K562 (cell line): ENCODE results near the gene CRLF1. TPM values are rescaled to one million over a fixed set of nuclear protein-coding genes. Genes with fewer than 3 reads are reported as not detected.

ENCODE experiments used
- CTBP1 ChIP-seq: fragments of 450-650 bp; IDR thresholded peaks from 2 replicates; pipeline ENCODE4 v1.6.1; 2016; ENCODE audit warnings: borderline replicate concordance
- ERF ChIP-seq: fragments of 450-650 bp; formaldehyde crosslinking; IDR thresholded peaks from 2 replicates; pipeline ENCODE4 v1.4.0; 2020; ENCODE audit warnings: mild to moderate bottlenecking, mixed read lengths
- FOXK1 ChIP-seq: sonication (generic); formaldehyde crosslinking; IDR thresholded peaks from 2 replicates; pipeline ENCODE4 v1.8.0; 2022; ENCODE audit warnings: missing genetic modification reagents, mild to moderate bottlenecking, borderline replicate concordance
- HDGF ChIP-seq: fragments of 450-650 bp; IDR thresholded peaks from 2 replicates; pipeline ENCODE4 v1.6.1; 2016
- HOXB6 ChIP-seq: fragments of 250-450 bp; sonication (Bioruptor Pico); IDR thresholded peaks from 2 replicates; pipeline ENCODE4 v1.5.1; 2022; ENCODE audit warnings: mild to moderate bottlenecking, borderline replicate concordance
- IRF2 ChIP-seq: sonication (generic); formaldehyde crosslinking; IDR thresholded peaks from 2 replicates; pipeline ENCODE4 v1.8.1; 2022; ENCODE audit warnings: mild to moderate bottlenecking, missing genetic modification reagents
- KAT2B ChIP-seq: IDR thresholded peaks from one replicate; pipeline ENCODE4 v1.6.1; 2012; ENCODE audit warnings: low read depth, mild to moderate bottlenecking, control low read depth, inconsistent platforms, low read length, moderate library complexity
- PHF8 ChIP-seq: fragments of 200-600 bp; sonication (generic); IDR thresholded peaks from 2 replicates; pipeline ENCODE4 v1.6.1; 2012; ENCODE audit warnings: mixed run types, mild to moderate bottlenecking, inconsistent platforms, low read length, moderate library complexity, borderline replicate concordance
- PRPF4 ChIP-seq: fragments of 200-400 bp; formaldehyde crosslinking; IDR thresholded peaks from one replicate; pipeline ENCODE4 v1.6.1; 2017; ENCODE audit warnings: low read length, low read depth, mild to moderate bottlenecking; ENCODE audit not compliant: insufficient read depth, poor library complexity, severe bottlenecking
- RBM14 ChIP-seq: fragments of 200-400 bp; formaldehyde crosslinking; IDR thresholded peaks from 2 replicates; pipeline ENCODE4 v1.6.1; 2018; ENCODE audit warnings: low read depth, mild to moderate bottlenecking, low read length, moderate library complexity, borderline replicate concordance; ENCODE audit not compliant: insufficient read depth
- RBM22 ChIP-seq: fragments of 200-400 bp; formaldehyde crosslinking; IDR thresholded peaks from 2 replicates; pipeline ENCODE4 v1.6.1; 2018; ENCODE audit warnings: low read length, low read depth; ENCODE audit not compliant: poor library complexity, severe bottlenecking
- TAF9B ChIP-seq: fragments of 450-650 bp; IDR thresholded peaks from 2 replicates; pipeline ENCODE4 v1.6.1; 2018; ENCODE audit warnings: mild to moderate bottlenecking; ENCODE audit not compliant: partially characterized antibody
- ZFP1 ChIP-seq: fragments of 450-650 bp; formaldehyde crosslinking; IDR thresholded peaks from 2 replicates; pipeline ENCODE4 v1.4.0; 2020; ENCODE audit warnings: mild to moderate bottlenecking, mixed read lengths
- ZNF41 ChIP-seq: fragments of 250-450 bp; sonication (Bioruptor Pico); conservative IDR thresholded peaks from 2 replicates; pipeline ENCODE4 v1.4.0; 2020; ENCODE audit warnings: mild to moderate bottlenecking
- ZNF589 ChIP-seq: fragments of 200-800 bp; sonication (Bioruptor generic); IDR thresholded peaks from 2 replicates; pipeline ENCODE4 v1.6.1; 2016; ENCODE audit warnings: low read depth, missing genetic modification characterization, missing compliant biosample characterization
- polyA plus RNA-seq, 8 experiments: library from polyadenylated mRNA; depleted of rRNA in 4 of 8; stranded (reverse) in 5 of 8; unstranded in 3 of 8; fragments of >200 nt; fragmentation: Nextera tagmentation in 2 of 8; fragmentation: Illumina TruSeq in 1 of 8; extraction: Ambion mirVana in 2 of 8; extraction: Trizol in 1 of 8; gene quantifications; 2 replicates each; pipeline versions ENCODE4 v1.2.1 to v1.2.3, GENCODE V29; 2011 to 2014; ENCODE audit warnings: inconsistent platforms in 1 of 8, missing spikeins in 1 of 8
- total RNA-seq, 7 experiments: library from RNA; depleted of rRNA in 6 of 7; stranded (reverse); fragments of >200 nt in 6 of 7; fragmentation: Illumina TruSeq in 2 of 7; extraction: Trizol in 2 of 7; gene quantifications; 2 replicates each; pipeline versions ENCODE4 v1.2.1 to v1.2.3, GENCODE V29; 2011 to 2021; ENCODE audit warnings: low replicate concordance in 1 of 7
- TF ChIP-seq, protein P1 (sequence below): fragments of 250-450 bp; sonication (Bioruptor Pico); IDR thresholded peaks from 2 replicates; pipeline ENCODE4 v1.5.0; 2020; ENCODE audit warnings: mild to moderate bottlenecking
- TF ChIP-seq, protein P2 (sequence below): sonication (generic); formaldehyde crosslinking; IDR thresholded peaks from 2 replicates; pipeline ENCODE4 v1.4.0; 2020; ENCODE audit warnings: mild to moderate bottlenecking, missing genetic modification reagents
- TF ChIP-seq, protein P3 (sequence below): sonication (generic); formaldehyde crosslinking; IDR thresholded peaks from 2 replicates; pipeline ENCODE4 v1.8.1; 2023; ENCODE audit warnings: mild to moderate bottlenecking, missing genetic modification reagents

The CRLF1 gene
- total and polyA plus RNA-seq, 9 of the 15 experiments (the other 6 are each of a cell fraction or from before 2014, with no cell fraction given): 0.85 to 3.6 (median 1.7) TPM

DNA sequence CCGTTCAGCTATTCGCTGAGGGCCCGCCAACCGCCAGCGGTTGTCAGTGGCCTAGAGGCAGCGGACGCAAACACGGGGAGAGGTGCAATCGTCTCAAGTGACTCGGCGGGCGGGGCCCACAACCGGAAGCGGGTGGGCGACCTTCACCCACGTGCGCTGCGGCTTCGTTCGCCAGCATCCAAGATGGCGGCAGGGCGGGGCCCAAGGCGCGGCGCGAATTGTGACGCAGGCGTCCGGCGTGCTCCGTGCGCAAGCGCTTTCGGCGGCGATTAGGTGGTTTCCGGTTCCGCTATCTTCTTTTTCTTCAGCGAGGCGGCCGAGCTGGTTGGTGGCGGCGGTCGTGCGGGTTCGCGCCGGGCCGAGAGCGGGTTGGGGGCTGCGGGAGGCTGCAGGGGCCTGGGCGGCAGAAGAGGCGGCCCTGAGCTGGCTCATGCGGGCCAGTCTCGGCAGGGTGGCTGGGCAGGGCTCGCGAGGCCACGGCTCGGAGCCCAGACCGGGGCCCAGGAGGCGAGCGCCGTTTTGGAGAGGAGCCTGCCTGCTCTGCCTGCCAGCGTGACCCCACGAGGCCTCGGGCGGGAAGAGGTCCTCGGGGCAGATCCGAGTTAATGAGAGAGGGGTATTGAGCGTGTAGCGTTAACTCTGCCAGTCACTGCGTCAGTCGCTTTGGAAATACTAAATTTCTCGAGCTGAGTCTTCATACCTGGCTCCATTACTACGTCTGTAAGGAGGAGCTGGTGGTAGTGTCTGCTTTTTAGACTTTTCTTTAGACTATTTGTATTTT lies 34.8 kb downstream of the CRLF1 start, which contains the start of gene UBA52 (continued):
- TF ChIP-seq, protein P1, sequence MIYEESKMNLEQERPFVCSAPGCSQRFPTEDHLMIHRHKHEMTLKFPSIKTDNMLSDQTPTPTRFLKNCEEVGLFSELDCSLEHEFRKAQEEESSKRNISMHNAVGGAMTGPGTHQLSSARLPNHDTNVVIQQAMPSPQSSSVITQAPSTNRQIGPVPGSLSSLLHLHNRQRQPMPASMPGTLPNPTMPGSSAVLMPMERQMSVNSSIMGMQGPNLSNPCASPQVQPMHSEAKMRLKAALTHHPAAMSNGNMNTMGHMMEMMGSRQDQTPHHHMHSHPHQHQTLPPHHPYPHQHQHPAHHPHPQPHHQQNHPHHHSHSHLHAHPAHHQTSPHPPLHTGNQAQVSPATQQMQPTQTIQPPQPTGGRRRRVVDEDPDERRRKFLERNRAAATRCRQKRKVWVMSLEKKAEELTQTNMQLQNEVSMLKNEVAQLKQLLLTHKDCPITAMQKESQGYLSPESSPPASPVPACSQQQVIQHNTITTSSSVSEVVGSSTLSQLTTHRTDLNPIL: no peak
- TF ChIP-seq HDGF (no peak), ZNF41 (no peak), RBM22 (peak; percentile 76), RBM14 (no peak), HOXB6 (CRISPR knock-in tag) (no peak), CTBP1 (peak; percentile 44; the same call in 1 of the 2 replicates), PRPF4 (peak; percentile 88), IRF2 (CRISPR knock-in tag) (no peak), ERF (no peak), KAT2B (no peak), FOXK1 (CRISPR knock-in tag) (peak; percentile 74; the same call in 1 of the 2 replicates), ZNF589 (no peak), TAF9B (no peak), PHF8 (peak; percentile 91), ZFP1 (CRISPR knock-in tag) (no peak)
- TF ChIP-seq, protein P2, sequence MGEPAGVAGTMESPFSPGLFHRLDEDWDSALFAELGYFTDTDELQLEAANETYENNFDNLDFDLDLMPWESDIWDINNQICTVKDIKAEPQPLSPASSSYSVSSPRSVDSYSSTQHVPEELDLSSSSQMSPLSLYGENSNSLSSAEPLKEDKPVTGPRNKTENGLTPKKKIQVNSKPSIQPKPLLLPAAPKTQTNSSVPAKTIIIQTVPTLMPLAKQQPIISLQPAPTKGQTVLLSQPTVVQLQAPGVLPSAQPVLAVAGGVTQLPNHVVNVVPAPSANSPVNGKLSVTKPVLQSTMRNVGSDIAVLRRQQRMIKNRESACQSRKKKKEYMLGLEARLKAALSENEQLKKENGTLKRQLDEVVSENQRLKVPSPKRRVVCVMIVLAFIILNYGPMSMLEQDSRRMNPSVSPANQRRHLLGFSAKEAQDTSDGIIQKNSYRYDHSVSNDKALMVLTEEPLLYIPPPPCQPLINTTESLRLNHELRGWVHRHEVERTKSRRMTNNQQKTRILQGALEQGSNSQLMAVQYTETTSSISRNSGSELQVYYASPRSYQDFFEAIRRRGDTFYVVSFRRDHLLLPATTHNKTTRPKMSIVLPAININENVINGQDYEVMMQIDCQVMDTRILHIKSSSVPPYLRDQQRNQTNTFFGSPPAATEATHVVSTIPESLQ (CRISPR knock-in tag): no peak
- TF ChIP-seq, protein P3, sequence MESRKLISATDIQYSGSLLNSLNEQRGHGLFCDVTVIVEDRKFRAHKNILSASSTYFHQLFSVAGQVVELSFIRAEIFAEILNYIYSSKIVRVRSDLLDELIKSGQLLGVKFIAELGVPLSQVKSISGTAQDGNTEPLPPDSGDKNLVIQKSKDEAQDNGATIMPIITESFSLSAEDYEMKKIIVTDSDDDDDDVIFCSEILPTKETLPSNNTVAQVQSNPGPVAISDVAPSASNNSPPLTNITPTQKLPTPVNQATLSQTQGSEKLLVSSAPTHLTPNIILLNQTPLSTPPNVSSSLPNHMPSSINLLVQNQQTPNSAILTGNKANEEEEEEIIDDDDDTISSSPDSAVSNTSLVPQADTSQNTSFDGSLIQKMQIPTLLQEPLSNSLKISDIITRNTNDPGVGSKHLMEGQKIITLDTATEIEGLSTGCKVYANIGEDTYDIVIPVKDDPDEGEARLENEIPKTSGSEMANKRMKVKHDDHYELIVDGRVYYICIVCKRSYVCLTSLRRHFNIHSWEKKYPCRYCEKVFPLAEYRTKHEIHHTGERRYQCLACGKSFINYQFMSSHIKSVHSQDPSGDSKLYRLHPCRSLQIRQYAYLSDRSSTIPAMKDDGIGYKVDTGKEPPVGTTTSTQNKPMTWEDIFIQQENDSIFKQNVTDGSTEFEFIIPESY (CRISPR knock-in tag): no peak
